GM12892 (cell line): ENCODE data around the gene CLIC4.

ENCODE experiments used
- POLR2A ChIP-seq: IDR thresholded peaks from 2 replicates; pipeline ENCODE4 v1.6.1; 2011; ENCODE audit warnings: low read depth, low read length, control low read depth
- POLR2AphosphoS5 ChIP-seq: IDR thresholded peaks from 2 replicates; pipeline ENCODE4 v1.6.1; 2011; ENCODE audit warnings: low read depth, low read length, control low read depth
- TAF1 ChIP-seq: IDR thresholded peaks from 2 replicates; pipeline ENCODE4 v1.6.1; 2011; ENCODE audit warnings: low read depth, mild to moderate bottlenecking, control low read depth, low read length, borderline replicate concordance

- TF ChIP-seq POLR2A = no peak
- no peak for TF ChIP-seq POLR2AphosphoS5
- TF ChIP-seq TAF1 = no peak
Observed at GRCh38 chr1:24890887-24891286, 145.6 kb downstream of the CLIC4 start.
